Urothelium cell line (cell line): ENCODE results near the gene OBP2B.
"Not testable (repeated sequence)": the region's sequence is repeated elsewhere in the genome, so short reads cannot be mapped to it uniquely, and the experiment has no call there.

ENCODE experiments used
- DNase-seq: peaks from one replicate; pipeline ENCODE4 v3.0.0; 2011; ENCODE audit warnings: low spot score, mixed read lengths
- FAIRE-seq: peaks from 2 replicates; lab custom pipeline; 2011; peaks lifted over from hg19 to GRCh38; lab: Jason Lieb, UNC

Gene OBP2B

GRCh38 chr9:133238851-133239532 is 29.9 kb upstream of the OBP2B start:
- DNase-seq (peak; percentile 47), FAIRE-seq (no peak)

GRCh38 chr9:133238272-133238850 is 29.3 kb upstream of the OBP2B start:
- DNase-seq (no peak), FAIRE-seq (no peak)

- DNase-seq: no peak
- FAIRE-seq: no peak
These were observed 28.1 kb upstream of the OBP2B start for GRCh38 chr9:133237035-133237731.

GRCh38 chr9:133236291-133237034 is 27.4 kb upstream of the OBP2B start:
- DNase-seq, FAIRE-seq: not testable (repeated sequence)

GRCh38 chr9:133235549-133236222 is 26.6 kb upstream of the OBP2B start:
- FAIRE-seq: no peak
- DNase-seq: no peak

GRCh38 chr9:133234577-133235322 is 25.7 kb upstream of the OBP2B start:
- no peak for DNase-seq
- no peak for FAIRE-seq

- DNase-seq (no peak), FAIRE-seq (no peak)
These were observed 24.8 kb upstream of the OBP2B start for GRCh38 chr9:133233681-133234432.

- not testable (repeated sequence) for FAIRE-seq, DNase-seq
These were observed 23.0 kb upstream of the OBP2B start for GRCh38 chr9:133231934-133232568.

GRCh38 chr9:133230514-133230913 is 21.5 kb upstream of the OBP2B start:
- not testable (repeated sequence) for FAIRE-seq, DNase-seq

- peak; percentile 70 for FAIRE-seq
- DNase-seq: no peak
These were observed 21.0 kb upstream of the OBP2B start for GRCh38 chr9:133230093-133230492.

GRCh38 chr9:133228474-133229193 is 19.6 kb upstream of the OBP2B start:
- peak; percentile 37 for FAIRE-seq
- not testable (repeated sequence) for DNase-seq

GRCh38 chr9:133227996-133228395 is 18.9 kb upstream of the OBP2B start:
- FAIRE-seq: not testable (repeated sequence)

GRCh38 chr9:133227242-133227860 is 18.3 kb upstream of the OBP2B start:
- no peak for DNase-seq
- FAIRE-seq: no peak

More at GRCh38 chr9:133227996-133228395, 18.9 kb upstream of the OBP2B start:
- DNase-seq: not testable (repeated sequence)

- FAIRE-seq (no peak), DNase-seq (no peak)
These were observed 17.4 kb upstream of the OBP2B start for GRCh38 chr9:133226219-133227171.

- FAIRE-seq (no peak), DNase-seq (no peak)
These were observed 16.3 kb upstream of the OBP2B start for GRCh38 chr9:133225171-133226011.

GRCh38 chr9:133224762-133225161 is 15.7 kb upstream of the OBP2B start:
- DNase-seq: no peak

More at GRCh38 chr9:133224762-133225161, 15.7 kb upstream of the OBP2B start:
- no peak for FAIRE-seq
